Aorta (tissue), 5 donors: ENCODE measurements around the gene EPHB2. TPM values are rescaled to one million over a fixed set of nuclear protein-coding genes. Genes with fewer than 3 reads are reported as not detected.

Experiments used
- ATAC-seq: fragments of 200-7000 bp; cut with Tn5 transposase; one replicate; pipeline ENCODE4 v1.9.1; 2022; ENCODE audit warnings: moderate library complexity; ENCODE audit not compliant: low FRiP score
- DNase-seq, 2 donors: peaks; one replicate each; pipeline ENCODE4 v3.0.0-alpha.2; 2020
- H3K27ac ChIP-seq, 2 donors: one replicate each; pipeline ENCODE4 v1.5.1; 2013; ENCODE audit warnings: low read length in 2 of 2, mild to moderate bottlenecking in 2 of 2, moderate library complexity in 2 of 2, control low read depth in 1 of 2, inconsistent platforms in 1 of 2, low read depth in 1 of 2
- H3K27me3 ChIP-seq, 2 donors: one replicate each; pipeline ENCODE4 v1.6.1; 2013; ENCODE audit warnings: control low read depth in 1 of 2, low read length in 1 of 2, mild to moderate bottlenecking in 1 of 2, moderate library complexity in 1 of 2; ENCODE audit not compliant: insufficient read depth in 2 of 2, control insufficient read depth in 1 of 2
- H3K36me3 ChIP-seq, 2 donors: one replicate each; pipeline ENCODE4 v1.6.1; 2013; ENCODE audit warnings: control low read depth in 1 of 2, low read length in 1 of 2, mild to moderate bottlenecking in 1 of 2; ENCODE audit not compliant: insufficient read depth in 2 of 2, control insufficient read depth in 1 of 2
- H3K4me1 ChIP-seq, 2 donors: one replicate each; pipeline ENCODE4 v1.6.1; 2013; ENCODE audit warnings: low read length in 2 of 2, control low read depth in 1 of 2, mild to moderate bottlenecking in 1 of 2, moderate library complexity in 1 of 2; ENCODE audit not compliant: insufficient read depth in 2 of 2, control insufficient read depth in 1 of 2
- H3K4me3 ChIP-seq, 2 donors: one replicate each; pipeline ENCODE4 v1.5.1; 2013; ENCODE audit warnings: low read length in 2 of 2, control low read depth in 1 of 2, mild to moderate bottlenecking in 1 of 2
- H3K9me3 ChIP-seq: one replicate; pipeline ENCODE4 v1.6.1; 2013; ENCODE audit warnings: mild to moderate bottlenecking, low read length; ENCODE audit not compliant: control insufficient read depth
- WGBS, 2 donors: extraction: QIAGEN DNeasy Blood & Tissue Kit; methylation state at CpG; one replicate each; pipeline ENCODE4 v1.1.7; 2013; 5-methylcytosine and 5-hydroxymethylcytosine counted together
- intact Hi-C, 2 donors: fragments of 100-400 bp; cut with DNase I; formaldehyde crosslinking; loops; one replicate each; pipeline versions ENCODE4 v1.14.2 to v1.15.0; 2022
- polyA plus RNA-seq, 2 donors: library from polyadenylated mRNA; stranded (reverse); fragments of 200-250 nt; gene quantifications; one replicate each; pipeline ENCODE4 v1.2.3, GENCODE V29; 2013
- total RNA-seq, 2 donors: library from RNA; stranded (reverse); fragmentation: NEBNext Ultra II Directional; extraction: Animal tissue kit (Norgen Biotek cat#: 25700); gene quantifications; one replicate each; pipeline ENCODE4 v1.2.1, GENCODE V29; 2021
- donor health status: healthy with polysubstance abuse.
- donor health status: Bipolar disorder and iron deficiency.
- donor health status: DM: no; HTN: no; CAD: no.
- donor health status: DM: no; HTN: no; CAD: no.
- donor health status: DM: yes; HTN: yes; CAD: no.

Gene EPHB2
- total and polyA plus RNA-seq, 4 donors = 0.87 to 16.6 (median 3.2) TPM

GRCh38 chr1:22869325-22869724 lies 158.7 kb downstream of the EPHB2 start:
- H3K27me3 ChIP-seq = no peaks in the 10 kb centered on the region
- DNase-seq (no peak), ATAC-seq (no peak)
- WGBS, 2 donors = 90 to 100% methylated on average over 1 of the region's 1 CpG
- no peaks in the 10 kb centered on the region for H3K4me1 ChIP-seq
- intact Hi-C loops = no loop called here
- H3K9me3 ChIP-seq = no peaks in the 10 kb centered on the region
- no peak overlapping the region for H3K4me3 ChIP-seq
- no peak overlapping the region for H3K27ac ChIP-seq
- H3K36me3 ChIP-seq = no peaks in the 10 kb centered on the region

- no peaks in the 10 kb centered on the region for H3K36me3 ChIP-seq
- WGBS, 2 donors = 20 to 22% methylated on average over 15 of the region's 15 CpGs
- H3K27ac ChIP-seq = no peak overlapping the region
- no peaks in the 10 kb centered on the region for H3K27me3 ChIP-seq
- no peaks in the 10 kb centered on the region for H3K9me3 ChIP-seq
- ATAC-seq = no peak
- H3K4me1 ChIP-seq = no peaks in the 10 kb centered on the region
- no peak for DNase-seq
- no peak overlapping the region for H3K4me3 ChIP-seq
- intact Hi-C loops = no loop called here
Measured at GRCh38 chr1:22870201-22870871, 159.7 kb downstream of the EPHB2 start.

GRCh38 chr1:22872981-22873664 lies 162.5 kb downstream of the EPHB2 start:
- Histone ChIP-seq H3K27me3 (no peaks in the 10 kb centered on the region), H3K36me3 (no peaks in the 10 kb centered on the region), H3K9me3 (no peaks in the 10 kb centered on the region), H3K4me3 (no peak overlapping the region), H3K27ac (no peak overlapping the region), H3K4me1 (no peaks in the 10 kb centered on the region)
- DNase-seq (no peak), ATAC-seq (no peak)
- WGBS, 2 donors = 92 to 94% methylated on average over 11 of the region's 11 CpGs
- intact Hi-C loops = no loop called here

- Histone ChIP-seq H3K27ac (no peak overlapping the region), H3K4me1 (no peaks in the 10 kb centered on the region), H3K36me3 (no peaks in the 10 kb centered on the region), H3K4me3 (no peak overlapping the region), H3K27me3 (no peaks in the 10 kb centered on the region), H3K9me3 (no peaks in the 10 kb centered on the region)
- ATAC-seq = no peak
- no peak for DNase-seq
- 90 to 92% methylated on average over 8 of the region's 8 CpGs for WGBS, 2 donors
- intact Hi-C loops = no loop called here
Measured at GRCh38 chr1:22874785-22875184, 164.1 kb downstream of the EPHB2 start.

- no peaks in the 10 kb centered on the region for H3K36me3 ChIP-seq
- no peak overlapping the region for H3K27ac ChIP-seq
- no peaks in the 10 kb centered on the region for H3K4me1 ChIP-seq
- WGBS, 2 donors = 75 to 81% methylated on average over 9 to 10 of the region's 10 CpGs
- H3K9me3 ChIP-seq = no peaks in the 10 kb centered on the region
- H3K4me3 ChIP-seq = no peak overlapping the region
- no peak for DNase-seq
- no peaks in the 10 kb centered on the region for H3K27me3 ChIP-seq
- intact Hi-C loops = no loop called here
- no peak for ATAC-seq
Measured at GRCh38 chr1:22875241-22875640, 164.6 kb downstream of the EPHB2 start.

- H3K9me3 ChIP-seq = no peaks in the 10 kb centered on the region
- no peak overlapping the region for H3K27ac ChIP-seq
- ATAC-seq (no peak), DNase-seq (no peak)
- no peaks in the 10 kb centered on the region for H3K4me1 ChIP-seq
- no peaks in the 10 kb centered on the region for H3K36me3 ChIP-seq
- intact Hi-C loops = no loop called here
- H3K4me3 ChIP-seq = no peak overlapping the region
- H3K27me3 ChIP-seq = no peaks in the 10 kb centered on the region
- 81 to 91% methylated on average over 5 of the region's 5 CpGs for WGBS, 2 donors
Measured at GRCh38 chr1:22875841-22876240, 165.2 kb downstream of the EPHB2 start.

GRCh38 chr1:22876359-22877111 lies 165.9 kb downstream of the EPHB2 start:
- intact Hi-C loops = no loop called here
- H3K27me3 ChIP-seq = no peaks in the 10 kb centered on the region
- H3K4me1 ChIP-seq = no peaks in the 10 kb centered on the region
- no peak for ATAC-seq
- no peak overlapping the region for H3K27ac ChIP-seq
- DNase-seq = peak in 1 of 2 donors; percentile 79
- H3K4me3 ChIP-seq = no peak overlapping the region
- 35 to 54% methylated on average over 18 to 20 of the region's 20 CpGs for WGBS, 2 donors
- no peaks in the 10 kb centered on the region for H3K36me3 ChIP-seq
- no peaks in the 10 kb centered on the region for H3K9me3 ChIP-seq

GRCh38 chr1:22877112-22877915 lies 166.7 kb downstream of the EPHB2 start:
- Histone ChIP-seq H3K9me3 (no peaks in the 10 kb centered on the region), H3K36me3 (no peaks in the 10 kb centered on the region), H3K4me3 (no peak overlapping the region), H3K4me1 (no peaks in the 10 kb centered on the region), H3K27ac (no peak overlapping the region), H3K27me3 (no peaks in the 10 kb centered on the region)
- WGBS, 2 donors = 78 to 80% methylated on average over 12 of the region's 12 CpGs
- peak; percentile 13 for ATAC-seq
- DNase-seq = no peak
- intact Hi-C loops = no loop called here
